NCI-H2107 (cell line): Measurements from ENCODE around the gene BRSK2.
"Not testable (repeated sequence)": the region's sequence is repeated elsewhere in the genome, so short reads cannot be mapped to it uniquely, and the experiment has no call there.

ENCODE experiments used
- DNase-seq: peaks from one replicate; lab custom pipeline; 2025; lab: John Stamatoyannopoulos, UW

BRSK2 gene

DNA sequence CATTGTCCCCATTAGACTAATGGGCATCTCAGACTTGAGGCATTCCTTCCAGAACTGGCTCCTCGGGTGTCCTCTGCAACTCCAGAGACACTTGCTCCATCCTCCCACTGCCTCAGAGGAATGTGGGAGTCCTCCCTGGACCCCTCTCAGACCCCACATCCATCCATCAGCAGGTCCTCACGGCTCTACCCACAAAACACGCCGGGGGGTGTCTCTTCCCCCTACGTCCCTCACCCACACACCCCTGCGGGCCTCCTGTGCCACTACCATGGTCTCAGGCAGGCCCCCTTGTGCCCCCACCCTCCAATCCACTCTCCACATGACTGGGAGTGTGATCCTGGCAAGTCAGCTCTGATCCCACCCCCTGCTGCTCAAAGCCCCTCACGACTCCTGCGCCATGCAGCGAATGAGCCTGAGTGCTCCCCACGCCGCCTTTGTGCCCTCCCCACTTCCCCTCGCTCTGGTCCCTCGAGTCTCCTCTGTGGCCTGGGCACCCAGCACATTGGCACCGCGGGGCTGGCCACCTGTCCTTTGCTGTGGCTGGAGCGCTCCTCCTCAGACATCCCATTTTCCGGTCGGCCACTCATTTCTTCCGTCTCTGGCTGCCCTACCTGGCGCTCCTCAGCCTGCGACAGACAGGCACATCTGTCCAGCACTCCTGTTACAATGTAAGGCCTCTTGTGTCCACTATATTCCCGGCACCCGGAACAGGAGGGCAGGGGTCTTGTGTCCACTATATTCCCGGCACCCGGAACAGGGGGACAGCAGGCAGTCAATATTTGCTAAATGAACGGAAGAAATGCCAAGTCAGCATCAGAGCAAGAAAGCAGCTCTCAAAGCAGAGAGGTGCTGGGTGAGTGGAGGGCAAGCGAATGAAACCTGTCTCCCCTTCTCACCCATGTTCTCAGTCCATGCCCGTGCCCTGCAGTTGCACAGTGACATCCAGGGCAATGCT, 111.0 kb downstream of the BRSK2 start:
- no peak for DNase-seq

DNA sequence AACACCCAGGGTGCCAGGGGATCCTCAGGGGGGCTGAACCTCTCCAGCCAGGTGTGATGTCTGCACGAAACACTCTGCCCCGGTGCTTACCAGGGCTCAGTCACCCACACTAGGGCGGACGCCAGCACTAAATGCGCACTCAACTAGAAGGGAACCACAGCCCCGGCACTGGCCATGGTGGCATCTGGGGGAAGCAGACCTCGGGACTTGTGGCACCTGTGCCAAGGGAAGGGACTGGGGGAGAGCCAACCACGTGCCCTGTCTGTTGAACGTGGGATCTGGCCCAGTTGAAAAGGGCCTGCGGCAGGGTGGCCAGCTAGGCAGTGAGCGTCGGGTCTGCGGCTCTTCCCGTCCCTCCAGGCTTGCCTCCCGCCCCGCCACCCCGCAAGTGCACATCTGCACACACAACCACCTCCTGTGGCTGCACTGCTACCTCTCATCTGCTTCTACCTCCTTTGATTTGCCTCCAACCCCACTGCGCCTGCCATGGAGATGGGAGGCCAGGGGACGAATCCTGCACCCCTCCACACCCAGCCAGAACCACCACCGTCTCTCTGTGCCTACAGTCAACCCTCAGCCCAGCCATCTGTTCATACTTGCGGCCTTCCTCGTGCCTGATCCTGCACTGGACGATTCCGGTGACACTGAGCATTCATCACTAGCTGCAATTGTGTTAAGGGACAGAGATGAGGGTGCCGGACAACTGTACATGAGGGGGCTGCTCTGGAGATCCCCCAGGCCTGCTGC, 111.9 kb downstream of the BRSK2 start:
- DNase-seq, result no peak

DNA sequence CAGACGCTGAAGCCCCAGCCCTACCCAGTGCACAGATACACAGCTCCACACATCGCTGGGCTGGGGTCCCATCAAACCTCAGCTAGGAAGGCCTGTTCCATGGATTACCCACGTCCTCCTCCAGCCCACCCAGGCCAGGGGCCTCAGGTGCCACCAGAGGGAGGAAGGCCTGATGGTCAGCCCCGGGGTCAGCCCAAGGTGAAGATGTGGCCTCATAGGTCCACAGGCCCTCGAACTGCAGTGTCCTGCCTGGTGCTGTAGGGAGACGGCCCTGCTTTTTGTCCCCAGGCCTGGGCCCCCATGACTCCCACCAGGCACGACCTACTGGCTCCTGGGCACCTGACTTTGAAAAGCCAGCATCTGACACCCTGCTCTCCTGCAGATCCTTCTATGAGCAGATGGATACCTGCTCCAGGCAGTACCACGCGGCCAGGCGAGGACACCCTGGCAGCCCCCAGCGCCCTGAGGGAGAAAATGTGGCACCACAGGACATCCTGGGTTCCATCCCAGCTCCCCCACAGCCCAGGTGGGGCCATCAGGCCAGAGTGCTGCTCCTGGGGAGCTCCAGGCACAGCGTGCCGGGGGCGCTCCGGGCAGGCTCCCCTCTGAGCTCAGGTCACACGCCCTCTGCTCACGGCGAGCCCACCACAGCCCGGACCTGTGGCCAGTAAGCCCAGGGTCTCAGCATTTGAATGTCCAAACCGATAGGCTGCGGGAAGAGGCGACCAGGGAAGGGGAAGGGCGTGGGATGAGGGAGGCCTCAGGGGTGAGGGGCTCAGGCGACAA, 112.6 kb downstream of the BRSK2 start:
- no peak for DNase-seq

DNA sequence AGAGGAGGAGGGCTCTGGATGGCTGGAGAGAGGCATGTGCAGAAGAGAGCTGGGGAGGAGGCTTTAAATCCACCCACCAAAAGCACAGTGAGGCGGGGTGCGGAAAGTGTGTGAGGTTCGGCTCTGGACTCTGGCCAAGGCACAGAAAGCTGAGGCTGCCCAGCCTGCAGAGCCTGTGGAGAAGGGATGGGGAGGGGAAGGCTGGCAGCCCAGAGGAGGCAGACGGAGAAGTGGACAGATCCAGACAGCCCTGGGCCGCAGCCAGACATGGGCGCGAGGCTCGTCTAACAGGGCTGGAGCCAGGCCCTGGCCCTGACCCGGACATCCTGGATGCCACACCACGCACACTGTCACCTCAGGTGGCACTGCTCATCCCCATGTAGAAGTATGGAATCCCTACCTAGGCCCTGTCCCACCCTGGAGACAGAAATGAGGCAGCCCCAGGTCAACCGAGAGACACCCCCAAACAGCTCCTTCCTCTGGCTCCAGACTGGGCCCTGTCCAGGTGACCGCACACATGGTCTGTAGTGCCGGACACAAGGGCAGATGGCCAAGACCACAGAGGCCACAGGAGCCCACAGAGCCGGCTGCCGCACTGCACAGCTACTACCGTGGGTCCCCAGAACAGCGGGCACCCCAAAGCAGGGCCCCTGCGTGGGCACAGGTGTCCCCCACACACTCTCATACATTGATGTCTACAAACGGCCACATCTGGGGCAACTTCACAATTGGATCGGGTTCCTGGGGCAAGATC, 113.4 kb downstream of the BRSK2 start:
- no peak for DNase-seq

DNA sequence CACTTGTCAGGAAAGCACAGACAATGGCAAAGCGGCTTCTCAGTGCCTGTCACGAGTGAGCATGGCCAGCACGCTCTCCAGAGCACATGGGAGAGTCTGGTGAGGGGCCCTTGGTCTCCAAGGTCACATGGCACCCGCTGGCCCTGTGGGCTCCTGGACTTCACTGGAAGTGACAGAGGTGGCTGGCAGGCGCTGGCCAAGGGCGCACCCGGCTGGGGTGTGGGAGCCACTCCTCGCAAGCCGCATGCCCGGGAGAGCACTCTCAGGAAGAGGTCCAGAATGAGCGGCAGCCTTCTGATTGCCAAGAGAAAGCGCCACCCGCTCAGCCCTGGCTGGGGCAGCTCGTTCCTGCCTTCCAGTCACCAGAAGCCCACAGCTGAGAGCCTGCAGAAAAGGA, 114.0 kb downstream of the BRSK2 start:
- DNase-seq, result no peak

DNA sequence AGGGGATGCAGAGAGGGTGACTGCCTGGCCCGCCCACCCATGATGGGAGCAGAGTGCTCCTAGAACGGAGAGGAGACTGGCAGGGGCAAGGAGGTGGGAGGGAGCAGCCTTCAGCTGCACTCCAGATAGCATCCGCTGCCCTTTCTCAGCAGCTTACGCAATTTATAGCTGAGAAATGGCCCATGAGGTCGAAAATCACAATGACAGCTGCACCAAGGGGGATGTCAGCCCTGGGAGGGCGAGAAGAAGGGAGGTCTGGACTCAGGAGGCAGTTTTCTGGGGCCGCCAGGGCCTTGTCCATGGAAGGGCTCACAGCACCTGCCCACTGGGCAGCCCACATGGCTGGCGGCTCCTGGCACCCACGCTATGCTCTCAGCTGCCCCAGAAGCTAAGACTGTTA, 114.4 kb downstream of the BRSK2 start:
- DNase-seq, result no peak

DNA sequence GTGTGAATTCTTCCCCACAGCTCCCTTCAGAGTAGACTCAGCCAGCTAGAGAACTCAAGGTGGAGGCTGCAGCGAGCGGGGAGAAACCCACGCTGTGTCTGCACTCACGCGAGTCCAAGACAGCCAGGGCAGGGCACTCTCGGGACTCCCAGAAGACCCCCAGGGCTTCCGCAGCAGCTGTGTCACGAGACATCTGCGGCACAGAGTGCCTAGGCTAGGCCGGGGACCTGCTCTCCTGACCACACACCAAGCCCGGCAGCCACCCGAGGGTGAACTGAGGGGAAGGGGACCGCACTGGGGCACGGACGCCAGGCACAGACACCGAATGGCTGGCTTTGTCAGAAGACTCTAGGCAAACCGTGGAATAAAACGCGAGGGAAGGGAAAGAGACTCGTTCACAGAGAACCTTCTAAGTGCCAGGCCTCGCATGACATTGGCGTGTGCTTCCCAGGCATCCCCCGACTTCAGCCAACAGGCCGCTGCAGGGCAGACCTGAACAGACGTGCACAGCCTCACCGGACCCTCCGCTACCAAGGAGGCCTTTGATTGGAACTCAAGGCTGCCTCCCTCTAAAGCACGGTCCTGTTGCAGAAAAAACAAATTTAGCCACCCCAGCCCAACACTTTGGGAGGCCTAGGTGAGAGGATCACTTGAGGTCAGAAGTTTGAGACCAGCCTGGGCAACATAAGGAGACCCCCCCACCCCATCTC, 115.0 kb downstream of the BRSK2 start:
- no peak for DNase-seq

DNA sequence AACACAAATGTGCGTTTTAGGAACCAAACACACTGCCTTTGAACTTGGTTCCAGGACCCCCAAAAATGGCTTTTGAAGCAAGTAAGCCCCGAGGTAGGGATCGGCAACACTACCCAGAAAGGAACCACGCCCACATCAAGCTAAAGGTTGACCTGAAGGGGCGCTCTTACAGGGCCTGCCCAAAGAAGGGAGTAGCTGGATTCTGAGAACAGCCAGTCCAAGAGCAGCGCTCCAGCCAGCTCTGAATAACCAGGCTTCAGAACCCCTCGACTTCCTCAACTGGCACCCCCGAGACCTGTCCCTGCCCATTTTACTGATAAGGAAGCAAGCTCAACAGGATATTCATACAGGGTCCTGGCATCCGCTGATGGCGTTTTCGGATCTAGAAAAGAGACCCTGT, 115.7 kb downstream of the BRSK2 start:
- DNase-seq, result no peak

DNA sequence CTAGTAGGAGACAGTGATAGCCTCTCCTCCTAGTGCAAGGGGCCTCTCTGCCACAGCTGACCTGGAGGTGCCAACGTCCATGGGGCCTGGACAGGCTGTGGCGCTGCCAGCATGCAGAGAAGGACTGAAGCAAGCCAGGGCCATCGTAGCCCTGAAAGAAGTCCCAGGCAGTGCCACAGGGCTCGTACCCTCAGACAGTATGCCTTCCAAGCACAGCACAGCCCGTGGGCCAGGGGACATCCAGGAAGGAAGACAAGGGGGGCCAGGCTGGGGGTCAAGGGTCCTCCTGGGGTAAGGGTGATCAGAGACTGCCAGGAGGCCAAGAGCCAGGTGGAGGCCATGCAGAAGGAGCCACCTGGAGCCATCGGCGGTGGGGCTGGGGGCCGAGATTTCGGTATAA, 117.2 kb downstream of the BRSK2 start:
- DNase-seq, result no peak

DNA sequence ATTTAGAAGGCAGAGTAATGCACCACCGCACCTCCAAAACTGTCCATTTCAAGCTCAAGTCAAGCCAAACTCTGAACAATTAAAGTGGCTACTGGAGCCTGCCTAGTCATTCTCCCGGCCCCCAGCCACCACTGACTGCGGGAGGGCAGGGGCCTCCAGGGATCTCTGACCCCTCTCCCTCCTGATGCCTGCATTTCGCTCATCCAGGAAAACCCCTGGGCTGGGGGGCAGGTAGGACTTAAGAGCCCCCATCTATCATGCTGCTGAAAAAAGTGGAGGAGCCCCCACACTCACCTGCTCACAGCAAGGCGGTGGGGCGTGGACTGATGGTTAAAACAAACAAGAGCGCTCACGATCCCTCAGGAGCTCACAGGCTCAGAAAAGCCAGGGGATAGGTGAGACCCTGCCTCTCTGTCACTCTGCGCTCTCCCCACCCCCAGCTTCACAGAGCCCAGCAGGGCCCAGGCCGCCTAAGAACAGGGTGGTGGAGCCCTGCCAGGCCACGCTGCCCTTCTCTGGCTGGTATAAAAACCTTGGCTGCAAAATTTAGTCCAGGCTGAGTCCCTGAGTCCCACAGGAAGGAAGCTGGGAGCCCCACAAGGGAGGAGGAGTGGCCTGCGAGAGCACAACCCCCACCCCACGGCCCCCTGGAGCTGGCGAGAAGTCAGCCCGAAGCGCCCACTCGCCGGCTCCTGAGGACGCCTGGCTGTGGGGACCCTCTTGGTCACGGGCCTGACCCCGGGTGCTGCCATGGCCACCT, 117.8 kb downstream of the BRSK2 start:
- DNase-seq, result no peak

DNA sequence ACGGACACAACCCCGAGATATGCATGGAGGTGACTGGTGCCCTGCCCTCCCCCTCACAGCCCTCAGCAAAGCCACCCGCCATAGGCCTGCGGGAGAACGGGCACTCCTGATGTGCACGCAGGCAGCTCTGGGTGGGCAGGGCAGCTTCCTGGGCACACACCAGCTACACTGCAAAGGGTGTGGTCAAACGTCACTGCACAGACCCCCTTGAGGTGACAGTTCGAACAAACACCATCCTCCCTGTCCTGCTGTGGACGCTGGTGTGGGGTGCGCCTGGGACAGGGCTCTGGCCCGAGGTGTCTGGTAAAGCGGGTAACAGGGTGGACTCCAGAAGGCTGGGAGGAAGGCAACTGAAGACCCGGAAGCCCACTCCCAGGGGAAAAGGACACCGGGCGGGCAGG, 118.8 kb downstream of the BRSK2 start:
- DNase-seq, result no peak

DNA sequence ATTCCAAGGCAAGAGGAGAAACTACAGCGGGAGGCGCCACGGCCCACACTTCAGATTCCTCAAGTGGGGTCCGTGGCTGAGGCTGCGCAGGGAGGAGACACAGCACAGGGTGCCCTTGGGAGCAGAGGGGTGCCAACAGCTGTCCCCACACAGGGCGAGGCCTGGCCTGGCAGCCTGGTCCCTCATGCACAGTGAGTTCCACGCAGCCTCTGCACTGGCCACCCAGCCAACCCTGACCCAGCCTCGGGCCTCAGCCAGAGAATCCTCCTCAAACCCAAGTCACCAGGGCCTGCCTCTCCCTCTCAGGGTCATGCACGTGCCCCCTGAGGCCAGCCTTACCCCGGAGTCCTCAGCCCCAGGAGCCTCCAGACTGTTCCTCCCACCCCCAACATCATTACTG, 119.3 kb downstream of the BRSK2 start:
- DNase-seq, result no peak

DNA sequence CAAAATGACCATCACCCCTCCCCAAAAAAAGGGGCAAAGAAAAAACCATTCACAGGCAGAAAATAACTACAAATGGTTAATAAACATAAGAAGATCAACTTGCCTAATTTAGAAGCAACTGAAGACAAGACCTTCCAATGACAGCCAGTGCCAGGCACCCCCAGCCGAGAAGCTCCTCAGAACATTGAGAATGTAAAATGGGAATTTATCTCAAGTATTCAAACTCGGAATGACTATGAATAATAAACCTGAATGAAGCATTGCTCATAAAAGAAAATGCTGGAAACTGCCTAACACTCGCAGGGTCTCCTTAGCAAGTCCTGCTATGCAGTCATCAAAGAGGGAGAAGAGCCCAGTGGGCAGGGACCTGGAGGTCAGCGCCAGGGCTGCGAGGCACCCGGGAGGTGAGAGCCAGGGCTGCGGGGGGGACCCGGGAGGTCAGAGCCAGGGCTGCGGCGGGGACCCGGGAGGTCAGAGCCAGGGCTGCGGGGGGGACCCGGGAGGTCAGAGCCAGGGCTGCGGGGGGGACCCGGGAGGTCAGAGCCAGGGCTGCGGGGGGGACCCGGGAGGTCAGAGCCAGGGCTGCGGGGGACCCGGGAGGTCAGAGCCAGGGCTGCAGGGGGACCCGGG, 120.0 kb downstream of the BRSK2 start:
- DNase-seq, result no peak

DNA sequence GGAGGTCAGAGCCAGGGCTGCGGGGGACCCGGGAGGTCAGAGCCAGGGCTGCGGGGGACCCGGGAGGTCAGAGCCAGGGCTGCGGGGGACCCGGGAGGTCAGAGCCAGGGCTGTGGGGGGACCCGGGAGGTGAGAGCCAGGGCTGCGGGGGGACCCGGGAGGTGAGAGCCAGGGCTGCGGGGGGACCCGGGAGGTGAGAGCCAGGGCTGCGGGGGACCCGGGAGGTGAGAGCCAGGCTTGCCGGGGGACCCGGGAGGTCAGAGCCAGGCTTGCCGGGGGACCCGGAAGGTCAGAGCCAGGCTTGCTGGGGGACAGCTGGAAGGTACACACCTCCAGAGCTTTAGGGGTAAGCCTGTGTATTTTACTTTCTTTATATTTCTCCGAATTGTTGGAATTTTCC, 120.6 kb downstream of the BRSK2 start:
- not testable (repeated sequence) for DNase-seq

DNA sequence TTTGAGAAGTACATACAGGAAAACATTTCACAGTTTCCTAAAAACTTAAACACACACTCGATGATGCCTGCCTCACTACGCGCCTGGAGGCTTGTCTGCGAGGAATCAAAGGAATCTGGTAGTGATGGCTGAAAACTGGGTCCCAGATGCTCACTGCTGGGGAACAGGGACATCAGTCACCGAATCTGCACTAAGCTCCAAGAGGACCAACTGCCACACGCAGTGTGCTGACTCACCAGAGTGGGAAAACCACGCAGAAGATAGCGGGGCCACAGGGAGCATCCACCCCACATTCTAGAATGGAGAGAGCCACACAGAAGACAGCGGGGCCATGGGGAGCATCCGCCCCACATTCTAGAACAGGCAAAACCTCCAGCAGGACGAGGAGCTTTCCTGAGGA, 121.2 kb downstream of the BRSK2 start:
- no peak for DNase-seq

DNA sequence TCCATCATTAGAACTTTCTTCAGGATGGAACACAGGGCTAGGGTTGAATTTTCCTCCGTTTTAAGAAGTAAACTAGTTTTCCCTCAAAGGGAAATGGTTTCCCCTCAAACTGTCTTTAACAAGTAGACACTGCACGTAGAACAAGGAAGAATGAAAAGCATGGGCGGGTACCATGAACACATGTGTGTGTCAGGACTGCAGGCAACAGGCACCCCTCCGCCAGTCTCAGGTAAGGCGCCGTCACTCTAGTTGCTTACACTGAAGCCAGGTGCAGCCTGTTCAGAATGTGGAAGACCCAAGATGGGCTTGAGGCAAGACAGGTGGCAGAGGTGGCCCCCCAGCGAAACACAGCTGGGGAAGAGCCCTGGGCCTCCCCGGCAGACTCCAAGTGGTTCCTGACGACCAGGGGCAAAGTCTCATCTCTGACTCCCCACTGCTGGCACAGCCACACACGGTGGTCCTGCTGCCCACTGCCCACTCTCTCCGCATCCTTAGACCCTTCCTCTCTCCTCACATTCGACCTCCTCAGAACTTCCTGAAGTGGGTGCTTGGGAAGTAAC, 122.3 kb downstream of the BRSK2 start:
- no peak for DNase-seq
